ENCODE results near the gene INHBA. TPM values are rescaled to one million over a fixed set of nuclear protein-coding genes. Genes with fewer than 3 reads are reported as not detected.

The INHBA gene
- total RNA-seq, 2 experiments from 2014 or later, result not detected

GRCh38 chr7:41688906-41689305, 14.0 kb downstream of the INHBA start:
- ChIA-PET CTCF (ENCODE audit: unreplicated experiment) (no interaction called here), POLR2A (no interaction called here)
- Histone ChIP-seq H2AFZ (ENCODE audit: low read length) (no peak overlapping the region), H4K20me1 (ENCODE audit: insufficient read depth, low read length) (no peaks in the 10 kb centered on the region), H3K79me2 (ENCODE audit: insufficient read depth, low read depth, low read length) (no peaks in the 10 kb centered on the region), H3K9me2 (ENCODE audit: insufficient read depth, low read length) (no peaks in the 10 kb centered on the region), H3K36me3 (ENCODE audit: insufficient read depth, low read length) (no peaks in the 10 kb centered on the region), H3K27ac (ENCODE audit: low read depth, low read length, poor library complexity, severe bottlenecking) (no peak overlapping the region), H3K4me1 (ENCODE audit: insufficient read depth, low read length, poor library complexity, severe bottlenecking) (no peaks in the 10 kb centered on the region), H3K4me2 (ENCODE audit: low read length) (no peak overlapping the region), H3K9me3 (ENCODE audit: low read length) (no peaks in the 10 kb centered on the region), H3K4me3 (ENCODE audit: low read depth, low read length, poor library complexity, severe bottlenecking) (no peak overlapping the region)
- no TSS peak for BruUV-seq (replicated peaks)
- no peak for DNase-seq (ENCODE audit: low spot score)
- intact Hi-C loops (cut with micrococcal nuclease; ENCODE audit: unreplicated experiment), result no loop called here
- TF ChIP-seq, protein P1, sequence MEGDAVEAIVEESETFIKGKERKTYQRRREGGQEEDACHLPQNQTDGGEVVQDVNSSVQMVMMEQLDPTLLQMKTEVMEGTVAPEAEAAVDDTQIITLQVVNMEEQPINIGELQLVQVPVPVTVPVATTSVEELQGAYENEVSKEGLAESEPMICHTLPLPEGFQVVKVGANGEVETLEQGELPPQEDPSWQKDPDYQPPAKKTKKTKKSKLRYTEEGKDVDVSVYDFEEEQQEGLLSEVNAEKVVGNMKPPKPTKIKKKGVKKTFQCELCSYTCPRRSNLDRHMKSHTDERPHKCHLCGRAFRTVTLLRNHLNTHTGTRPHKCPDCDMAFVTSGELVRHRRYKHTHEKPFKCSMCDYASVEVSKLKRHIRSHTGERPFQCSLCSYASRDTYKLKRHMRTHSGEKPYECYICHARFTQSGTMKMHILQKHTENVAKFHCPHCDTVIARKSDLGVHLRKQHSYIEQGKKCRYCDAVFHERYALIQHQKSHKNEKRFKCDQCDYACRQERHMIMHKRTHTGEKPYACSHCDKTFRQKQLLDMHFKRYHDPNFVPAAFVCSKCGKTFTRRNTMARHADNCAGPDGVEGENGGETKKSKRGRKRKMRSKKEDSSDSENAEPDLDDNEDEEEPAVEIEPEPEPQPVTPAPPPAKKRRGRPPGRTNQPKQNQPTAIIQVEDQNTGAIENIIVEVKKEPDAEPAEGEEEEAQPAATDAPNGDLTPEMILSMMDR (conservative IDR thresholded peaks at IDR 0.05; ENCODE audit: low read length), result no peak
- TF ChIP-seq EZH2phosphoT487 (IDR thresholded peaks at IDR 0.05; ENCODE audit: borderline replicate concordance, low read depth, low read length), result no peak

DNA sequence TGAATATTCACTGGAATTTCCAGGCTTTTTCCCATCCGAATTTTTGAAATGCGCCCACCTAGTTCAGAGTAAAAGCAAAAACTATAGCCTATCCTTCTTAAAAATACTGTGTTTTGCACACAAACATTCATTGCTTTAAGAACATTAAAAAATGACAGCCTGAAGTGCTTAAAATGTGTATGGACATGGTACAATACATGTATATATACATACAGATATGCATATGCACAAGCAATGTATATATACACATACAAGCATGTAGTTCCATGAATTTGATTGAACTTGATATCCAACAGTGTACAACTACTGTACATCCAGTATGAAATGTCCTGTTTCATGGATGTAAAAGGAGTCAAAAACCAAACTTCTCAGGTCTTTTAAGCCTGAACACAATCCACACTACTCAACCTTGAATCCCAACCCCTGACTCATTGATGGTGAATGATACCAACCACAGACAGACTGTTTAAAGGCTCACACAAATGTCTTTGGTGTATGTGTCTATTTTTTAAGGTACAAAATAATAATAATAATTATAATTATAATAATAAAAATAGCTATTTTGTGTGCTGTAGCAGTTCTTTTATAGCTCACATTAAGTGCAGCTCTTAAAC, 14.8 kb downstream of the INHBA start:
- CTCF ChIA-PET (ENCODE audit: unreplicated experiment), result no interaction called here
- BruUV-seq (replicated peaks), result no TSS peak
- no peak for TF ChIP-seq EZH2phosphoT487 (IDR thresholded peaks at IDR 0.05; ENCODE audit: borderline replicate concordance, low read depth, low read length)
- TF ChIP-seq, protein P1 (conservative IDR thresholded peaks at IDR 0.05; ENCODE audit: low read length), result no peak
- H3K4me2 ChIP-seq (ENCODE audit: low read length), result no peak overlapping the region
- no peak overlapping the region for H2AFZ ChIP-seq (ENCODE audit: low read length)
- no peak for DNase-seq (ENCODE audit: low spot score)
- no peaks in the 10 kb centered on the region for H4K20me1 ChIP-seq (ENCODE audit: insufficient read depth, low read length)
- intact Hi-C loops (cut with micrococcal nuclease; ENCODE audit: unreplicated experiment), result no loop called here
- H3K27ac ChIP-seq (ENCODE audit: low read depth, low read length, poor library complexity, severe bottlenecking), result no peak overlapping the region
- H3K79me2 ChIP-seq (ENCODE audit: insufficient read depth, low read depth, low read length), result no peaks in the 10 kb centered on the region
- H3K4me1 ChIP-seq (ENCODE audit: insufficient read depth, low read length, poor library complexity, severe bottlenecking), result no peaks in the 10 kb centered on the region
- POLR2A ChIA-PET, result no interaction called here
- H3K9me3 ChIP-seq (ENCODE audit: low read length), result no peaks in the 10 kb centered on the region
- H3K9me2 ChIP-seq (ENCODE audit: insufficient read depth, low read length), result no peaks in the 10 kb centered on the region
- no peaks in the 10 kb centered on the region for H3K36me3 ChIP-seq (ENCODE audit: insufficient read depth, low read length)
- H3K4me3 ChIP-seq (ENCODE audit: low read depth, low read length, poor library complexity, severe bottlenecking), result no peak overlapping the region

DNA sequence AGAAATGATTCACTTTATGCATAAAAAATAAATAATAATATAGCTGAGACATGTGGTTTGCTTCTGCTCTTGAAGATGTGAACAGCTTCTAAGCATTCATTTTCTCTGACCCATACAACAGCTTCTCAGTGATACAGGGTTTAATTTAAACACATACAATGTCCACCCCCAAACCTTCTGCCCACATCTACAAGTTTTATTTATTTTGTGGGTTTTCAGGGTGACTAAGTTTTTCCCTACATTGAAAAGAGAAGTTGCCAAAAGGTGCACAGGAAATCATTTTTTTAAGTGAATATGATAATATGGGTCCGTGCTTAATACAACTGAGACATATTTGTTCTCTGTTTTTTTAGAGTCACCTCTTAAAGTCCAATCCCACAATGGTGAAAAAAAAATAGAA, 17.2 kb downstream of the INHBA start:
- BruUV-seq (replicated peaks), result no TSS peak
- ChIA-PET CTCF (ENCODE audit: unreplicated experiment) (no interaction called here), POLR2A (interaction anchor here (0.6 kb wide), 1 partner anchor 176 kb away, joined by 4 read pairs; no protein-coding TSS in a partner anchor)
- Histone ChIP-seq H3K4me2 (ENCODE audit: low read length) (no peak overlapping the region), H3K27ac (ENCODE audit: low read depth, low read length, poor library complexity, severe bottlenecking) (no peak overlapping the region), H4K20me1 (ENCODE audit: insufficient read depth, low read length) (no peaks in the 10 kb centered on the region), H3K9me2 (ENCODE audit: insufficient read depth, low read length) (no peaks in the 10 kb centered on the region), H3K36me3 (ENCODE audit: insufficient read depth, low read length) (no peaks in the 10 kb centered on the region), H3K4me3 (ENCODE audit: low read depth, low read length, poor library complexity, severe bottlenecking) (no peak overlapping the region), H3K4me1 (ENCODE audit: insufficient read depth, low read length, poor library complexity, severe bottlenecking) (no peaks in the 10 kb centered on the region), H3K9me3 (ENCODE audit: low read length) (no peaks in the 10 kb centered on the region), H3K79me2 (ENCODE audit: insufficient read depth, low read depth, low read length) (no peaks in the 10 kb centered on the region), H2AFZ (ENCODE audit: low read length) (no peak overlapping the region)
- intact Hi-C loops (cut with micrococcal nuclease; ENCODE audit: unreplicated experiment), result no loop called here
- TF ChIP-seq EZH2phosphoT487 (IDR thresholded peaks at IDR 0.05; ENCODE audit: borderline replicate concordance, low read depth, low read length), result no peak
- TF ChIP-seq, protein P1 (conservative IDR thresholded peaks at IDR 0.05; ENCODE audit: low read length), result no peak
- DNase-seq (ENCODE audit: low spot score), result no peak
